Calu3 (cell line): ENCODE data around the gene GTF2B. TPM values are rescaled to one million over a fixed set of nuclear protein-coding genes. Genes with fewer than 3 reads are reported as not detected.

Experiments
- BruUV-seq: library from RNA; stranded (reverse); fragments of 400-500 nt; replicated peaks from 2 replicates; lab custom pipeline; 2021; lab: Mats Ljungman, UMichigan
- CTCF ChIA-PET: fragments of 300-600 bp; sonication (Branson Sonifier 250); formaldehyde crosslinking; loops from one replicate; lab custom pipeline; 2022; ENCODE audit warnings: antibody characterized with exemption; lab: Charles Lee
- DNase-seq: peaks from one replicate; pipeline ENCODE4 v3.0.0; 2022
- H3K27ac Mint-ChIP-seq: one replicate; pipeline ENCODE4 v1.8.0; 2022; ENCODE audit warnings: mixed read lengths; ENCODE audit not compliant: unreplicated experiment
- H3K27me3 Mint-ChIP-seq: one replicate; pipeline ENCODE4 v1.8.0; 2022; ENCODE audit warnings: mixed read lengths; ENCODE audit not compliant: unreplicated experiment
- H3K36me3 Mint-ChIP-seq: one replicate; pipeline ENCODE4 v1.8.0; 2022; ENCODE audit warnings: mild to moderate bottlenecking, moderate library complexity, mixed read lengths; ENCODE audit not compliant: insufficient read depth, unreplicated experiment
- H3K4me1 Mint-ChIP-seq: one replicate; pipeline ENCODE4 v1.8.0; 2022; ENCODE audit warnings: mild to moderate bottlenecking, low read depth, mixed read lengths; ENCODE audit not compliant: unreplicated experiment
- H3K4me3 Mint-ChIP-seq: one replicate; pipeline ENCODE4 v1.8.0; 2022; ENCODE audit warnings: mild to moderate bottlenecking, low read depth, moderate library complexity, mixed read lengths; ENCODE audit not compliant: unreplicated experiment
- H3K9me3 Mint-ChIP-seq: one replicate; pipeline ENCODE4 v1.8.0; 2022; ENCODE audit warnings: low read depth, mixed read lengths; ENCODE audit not compliant: unreplicated experiment
- intact Hi-C: fragments of 100-400 bp; cut with micrococcal nuclease; formaldehyde crosslinking; loops from one replicate; pipeline ENCODE4 v1.10.0; 2022; ENCODE audit not compliant: unreplicated experiment
- total RNA-seq: library from RNA; stranded (reverse); gene quantifications from 2 replicates; pipeline ENCODE4 v1.2.3, GENCODE V29; 2022
- TF ChIP-seq, protein P1 (sequence below): fragments of 200-600 bp; IDR thresholded peaks from one replicate; pipeline ENCODE4 v1.8.0; 2022; ENCODE audit warnings: antibody characterized with exemption; ENCODE audit not compliant: unreplicated experiment

GTF2B gene
- total RNA-seq, 1 experiment from 2014 or later: 39.3 TPM

DNA sequence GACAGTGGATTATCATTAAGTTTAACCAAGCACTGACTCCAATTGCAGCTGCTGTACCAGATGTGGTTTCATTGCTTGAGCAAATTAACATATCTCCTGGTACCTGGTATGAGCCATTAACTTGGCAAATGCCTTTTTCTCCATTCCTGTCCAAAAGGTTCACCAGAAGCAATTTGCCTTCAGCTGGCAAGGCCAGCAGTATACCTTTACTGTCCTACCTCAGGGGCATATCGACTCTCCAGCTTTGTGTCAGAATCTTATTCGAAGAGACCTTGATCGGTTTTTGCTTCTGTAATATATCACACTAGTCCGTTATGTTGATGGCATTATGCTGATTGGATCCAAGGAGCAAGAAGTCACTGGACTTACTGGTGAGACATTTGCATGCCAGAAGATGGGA is 9.5 kb upstream of the GTF2B start:
- BruUV-seq: no TSS peak
- H3K27ac Mint-ChIP-seq: no peak overlapping the region
- no peak overlapping the region for H3K4me3 Mint-ChIP-seq
- H3K27me3 Mint-ChIP-seq: no peaks in the 10 kb centered on the region
- intact Hi-C loops: no loop called here
- CTCF ChIA-PET: no interaction called here
- no peaks in the 10 kb centered on the region for H3K4me1 Mint-ChIP-seq
- TF ChIP-seq, protein P1, sequence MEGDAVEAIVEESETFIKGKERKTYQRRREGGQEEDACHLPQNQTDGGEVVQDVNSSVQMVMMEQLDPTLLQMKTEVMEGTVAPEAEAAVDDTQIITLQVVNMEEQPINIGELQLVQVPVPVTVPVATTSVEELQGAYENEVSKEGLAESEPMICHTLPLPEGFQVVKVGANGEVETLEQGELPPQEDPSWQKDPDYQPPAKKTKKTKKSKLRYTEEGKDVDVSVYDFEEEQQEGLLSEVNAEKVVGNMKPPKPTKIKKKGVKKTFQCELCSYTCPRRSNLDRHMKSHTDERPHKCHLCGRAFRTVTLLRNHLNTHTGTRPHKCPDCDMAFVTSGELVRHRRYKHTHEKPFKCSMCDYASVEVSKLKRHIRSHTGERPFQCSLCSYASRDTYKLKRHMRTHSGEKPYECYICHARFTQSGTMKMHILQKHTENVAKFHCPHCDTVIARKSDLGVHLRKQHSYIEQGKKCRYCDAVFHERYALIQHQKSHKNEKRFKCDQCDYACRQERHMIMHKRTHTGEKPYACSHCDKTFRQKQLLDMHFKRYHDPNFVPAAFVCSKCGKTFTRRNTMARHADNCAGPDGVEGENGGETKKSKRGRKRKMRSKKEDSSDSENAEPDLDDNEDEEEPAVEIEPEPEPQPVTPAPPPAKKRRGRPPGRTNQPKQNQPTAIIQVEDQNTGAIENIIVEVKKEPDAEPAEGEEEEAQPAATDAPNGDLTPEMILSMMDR: no peak
- no peaks in the 10 kb centered on the region for H3K36me3 Mint-ChIP-seq
- H3K9me3 Mint-ChIP-seq: no peaks in the 10 kb centered on the region
- no peak for DNase-seq

DNA sequence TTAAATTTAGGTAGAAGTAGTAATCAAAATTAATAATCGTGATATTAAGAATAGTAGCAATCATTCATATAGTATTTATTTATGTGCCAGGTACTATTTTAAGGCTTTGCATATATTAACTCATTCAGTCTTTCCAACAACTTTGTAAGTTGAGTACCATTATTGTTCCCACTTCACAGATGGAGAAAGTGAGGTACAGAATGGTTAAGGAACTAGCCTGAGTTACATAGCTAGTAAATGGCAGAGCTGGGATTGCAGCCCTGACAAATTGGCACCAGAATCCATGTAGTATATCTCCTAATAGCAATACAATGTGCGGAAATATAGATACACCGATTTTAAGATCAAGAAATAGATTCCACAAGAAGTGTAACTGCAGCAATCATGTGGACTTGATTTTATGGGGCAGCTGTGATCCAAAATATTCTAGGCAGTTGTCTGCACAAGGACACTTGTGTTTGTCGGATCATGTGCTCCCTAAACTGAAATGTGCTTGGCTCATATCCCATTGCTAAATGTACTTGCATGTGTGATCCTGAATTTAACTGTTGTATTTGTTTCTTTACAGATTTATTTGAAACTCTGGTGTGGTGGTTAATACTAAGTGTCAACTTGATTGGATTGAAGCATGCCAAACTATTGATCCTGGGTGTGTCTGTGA is 5.8 kb upstream of the GTF2B start:
- H3K36me3 Mint-ChIP-seq: peaks cover 13% of the 10 kb centered on the region
- TF ChIP-seq, protein P1: no peak
- H3K4me3 Mint-ChIP-seq: no peak overlapping the region
- intact Hi-C loops: no loop called here
- no peak for DNase-seq
- H3K4me1 Mint-ChIP-seq: no peaks in the 10 kb centered on the region
- H3K27ac Mint-ChIP-seq: no peak overlapping the region
- H3K27me3 Mint-ChIP-seq: no peaks in the 10 kb centered on the region
- no peaks in the 10 kb centered on the region for H3K9me3 Mint-ChIP-seq
- BruUV-seq: no TSS peak
- CTCF ChIA-PET: no interaction called here

DNA sequence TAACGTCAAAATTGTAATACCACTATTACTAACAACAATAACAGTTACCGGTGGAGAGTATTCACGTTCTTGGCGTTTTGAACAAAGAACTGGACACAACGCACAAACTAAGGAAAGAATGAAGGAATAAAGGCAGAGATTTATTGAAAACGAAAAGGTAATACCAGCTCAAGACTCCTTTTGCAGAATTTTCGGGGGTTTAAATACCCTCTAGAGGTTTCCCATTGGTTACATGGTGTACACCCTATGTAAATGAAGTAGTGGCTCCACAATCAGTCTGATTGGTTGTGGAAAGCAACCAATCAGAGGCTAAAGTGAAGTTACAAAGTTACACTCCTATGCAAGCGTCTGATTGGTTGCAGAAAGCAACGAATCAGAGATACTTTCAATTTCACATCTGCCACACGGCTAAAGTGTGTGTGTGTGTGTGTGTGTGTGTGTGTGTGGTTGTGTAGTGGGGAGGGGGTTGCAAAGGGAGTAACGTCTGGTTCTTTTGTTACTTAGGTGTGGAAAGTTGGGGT is 1.1 kb upstream of the GTF2B start:
- CTCF ChIA-PET: interaction anchor here (0.6 to 0.7 kb wide), 3 partner anchors 10 to 969 kb away, joined by 4 to 6 read pairs (median 4); no protein-coding TSS in a partner anchor
- peak overlapping the region; percentile 95 for H3K27ac Mint-ChIP-seq

DNA sequence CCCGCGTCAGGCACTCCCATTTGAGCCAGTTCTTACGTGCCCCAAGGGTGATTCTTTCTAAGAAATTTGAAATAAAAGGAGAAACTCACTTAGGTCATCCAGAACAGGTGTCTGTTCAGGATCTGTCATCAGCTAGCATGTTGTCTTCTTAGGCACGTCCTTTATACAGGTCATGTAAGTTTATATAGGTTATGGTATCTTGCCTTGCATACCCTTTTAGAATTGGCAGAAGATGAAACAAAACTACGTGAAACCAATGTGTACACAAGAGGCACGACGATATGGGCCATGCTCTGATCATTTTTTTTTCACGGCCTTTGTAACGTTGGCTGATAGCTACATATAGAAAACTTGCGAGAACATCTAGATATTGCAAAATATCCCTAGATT is 579 bp upstream of the GTF2B start:
- CTCF ChIA-PET: interaction anchor here (0.6 kb wide), 2 partner anchors 969 to 1017 kb away, joined by 3 to 4 read pairs; no protein-coding TSS in a partner anchor
- H3K9me3 Mint-ChIP-seq: no peaks in the 10 kb centered on the region
- peak overlapping the region; percentile 85 for H3K4me3 Mint-ChIP-seq
- peaks cover 15% of the 10 kb centered on the region for H3K4me1 Mint-ChIP-seq
- intact Hi-C loops: no loop called here
- no TSS peak for BruUV-seq
- peaks cover 53% of the 10 kb centered on the region for H3K36me3 Mint-ChIP-seq
- H3K27me3 Mint-ChIP-seq: no peaks in the 10 kb centered on the region
- TF ChIP-seq, protein P1: no peak
- peak overlapping the region; percentile 95 for H3K27ac Mint-ChIP-seq
- DNase-seq: no peak

More for the DNA sequence above, 1.1 kb upstream of the GTF2B start:
- intact Hi-C loops: no loop called here
- peak overlapping the region; percentile 85 for H3K4me3 Mint-ChIP-seq
- peaks cover 48% of the 10 kb centered on the region for H3K36me3 Mint-ChIP-seq
- TF ChIP-seq, protein P1: no peak
- BruUV-seq: no TSS peak
- H3K27me3 Mint-ChIP-seq: no peaks in the 10 kb centered on the region
- no peaks in the 10 kb centered on the region for H3K9me3 Mint-ChIP-seq
- DNase-seq: peak; percentile 64
- H3K4me1 Mint-ChIP-seq: peaks cover 15% of the 10 kb centered on the region
